Measurements from ENCODE around the gene ZNF148.
A peak's percentile ranks its signal among the peaks of the same experiment; 100 is the strongest.

The ZNF148 gene

GRCh38 chr3:125246237-125246636 is 128.9 kb downstream of the ZNF148 start:
- peaks cover 21% of the 10 kb centered on the region for H3K36me3 Mint-ChIP-seq

GRCh38 chr3:125245521-125245920 is 129.6 kb downstream of the ZNF148 start:
- Mint-ChIP-seq H3K27ac (peak overlapping the region; percentile 21), H3K4me3 (no peak overlapping the region), H3K36me3 (peaks cover 28% of the 10 kb centered on the region), H3K4me1 (peaks cover 20% of the 10 kb centered on the region), H3K9me3 (no peaks in the 10 kb centered on the region)
- no peak for ATAC-seq
- DNase-seq (ENCODE audit: low spot score in 2 of 2): no peak

More at GRCh38 chr3:125246237-125246636, 128.9 kb downstream of the ZNF148 start:
- DNase-seq (ENCODE audit: low spot score in 2 of 2) (no peak), ATAC-seq (no peak)
- Mint-ChIP-seq H3K9me3 (no peaks in the 10 kb centered on the region), H3K4me3 (no peak overlapping the region), H3K27ac (no peak overlapping the region), H3K4me1 (peaks cover 14% of the 10 kb centered on the region)

GRCh38 chr3:125240496-125240895 is 134.6 kb downstream of the ZNF148 start:
- H3K4me3 Mint-ChIP-seq: no peak overlapping the region
- ATAC-seq: no peak
- no peak for DNase-seq (ENCODE audit: low spot score in 2 of 2)
- peaks cover 4% of the 10 kb centered on the region for H3K9me3 Mint-ChIP-seq
- H3K36me3 Mint-ChIP-seq: peaks cover 50% of the 10 kb centered on the region
- peaks cover 23% of the 10 kb centered on the region for H3K4me1 Mint-ChIP-seq
- no peak overlapping the region for H3K27ac Mint-ChIP-seq

- Mint-ChIP-seq H3K36me3 (peaks cover 45% of the 10 kb centered on the region), H3K4me3 (no peak overlapping the region), H3K4me1 (peaks cover 25% of the 10 kb centered on the region), H3K9me3 (peaks cover 4% of the 10 kb centered on the region), H3K27ac (no peak overlapping the region)
- DNase-seq (ENCODE audit: low spot score in 2 of 2) (no peak), ATAC-seq (no peak)
Measured at GRCh38 chr3:125239266-125239665, 135.9 kb downstream of the ZNF148 start.

GRCh38 chr3:125238759-125239158 is 136.4 kb downstream of the ZNF148 start:
- Mint-ChIP-seq H3K4me3 (no peak overlapping the region), H3K27ac (no peak overlapping the region)
- peak; percentile 71 for ATAC-seq

GRCh38 chr3:125236331-125236903 is 138.7 kb downstream of the ZNF148 start:
- no peak for ATAC-seq
- no peak overlapping the region for H3K4me3 Mint-ChIP-seq
- no peak overlapping the region for H3K27ac Mint-ChIP-seq
- DNase-seq (ENCODE audit: low spot score in 2 of 2): no peak
- H3K9me3 Mint-ChIP-seq: peaks cover 4% of the 10 kb centered on the region
- peaks cover 54% of the 10 kb centered on the region for H3K36me3 Mint-ChIP-seq
- peaks cover 36% of the 10 kb centered on the region for H3K4me1 Mint-ChIP-seq

More at GRCh38 chr3:125238759-125239158, 136.4 kb downstream of the ZNF148 start:
- DNase-seq (ENCODE audit: low spot score in 2 of 2): no peak
- Mint-ChIP-seq H3K9me3 (peaks cover 4% of the 10 kb centered on the region), H3K36me3 (peaks cover 47% of the 10 kb centered on the region), H3K4me1 (peaks cover 25% of the 10 kb centered on the region)

GRCh38 chr3:125234831-125235230 is 140.3 kb downstream of the ZNF148 start:
- H3K4me3 Mint-ChIP-seq: no peak overlapping the region
- peaks cover 48% of the 10 kb centered on the region for H3K36me3 Mint-ChIP-seq
- peaks cover 4% of the 10 kb centered on the region for H3K9me3 Mint-ChIP-seq
- no peak overlapping the region for H3K27ac Mint-ChIP-seq
- H3K4me1 Mint-ChIP-seq: peaks cover 30% of the 10 kb centered on the region
- no peak for ATAC-seq
- no peak for DNase-seq (ENCODE audit: low spot score in 2 of 2)

- peaks cover 4% of the 10 kb centered on the region for H3K9me3 Mint-ChIP-seq
- peaks cover 49% of the 10 kb centered on the region for H3K36me3 Mint-ChIP-seq
- H3K4me3 Mint-ChIP-seq: peak overlapping the region; percentile 46
- peak overlapping the region; percentile 91 for H3K27ac Mint-ChIP-seq
- peaks cover 30% of the 10 kb centered on the region for H3K4me1 Mint-ChIP-seq
- DNase-seq (ENCODE audit: low spot score in 2 of 2): no peak
- ATAC-seq: peak; percentile 74
Measured at GRCh38 chr3:125232401-125232800, 142.7 kb downstream of the ZNF148 start.

GRCh38 chr3:125231895-125232294 is 143.2 kb downstream of the ZNF148 start:
- H3K27ac Mint-ChIP-seq: peak overlapping the region; percentile 91
- H3K4me1 Mint-ChIP-seq: peaks cover 26% of the 10 kb centered on the region
- no peak for DNase-seq (ENCODE audit: low spot score in 2 of 2)
- H3K4me3 Mint-ChIP-seq: peak overlapping the region; percentile 46
- H3K9me3 Mint-ChIP-seq: peaks cover 2% of the 10 kb centered on the region
- peak; percentile 98 for ATAC-seq
- peaks cover 48% of the 10 kb centered on the region for H3K36me3 Mint-ChIP-seq

GRCh38 chr3:125229707-125230106 is 145.4 kb downstream of the ZNF148 start:
- no peak for ATAC-seq

GRCh38 chr3:125229168-125229567 is 146.0 kb downstream of the ZNF148 start:
- Mint-ChIP-seq H3K9me3 (no peaks in the 10 kb centered on the region), H3K36me3 (peaks cover 42% of the 10 kb centered on the region), H3K4me1 (peaks cover 18% of the 10 kb centered on the region), H3K4me3 (no peak overlapping the region), H3K27ac (no peak overlapping the region)
- DNase-seq (ENCODE audit: low spot score in 2 of 2) (no peak), ATAC-seq (no peak)

More at GRCh38 chr3:125229707-125230106, 145.4 kb downstream of the ZNF148 start:
- no peak overlapping the region for H3K4me3 Mint-ChIP-seq
- DNase-seq (ENCODE audit: low spot score in 2 of 2): no peak
- H3K9me3 Mint-ChIP-seq: no peaks in the 10 kb centered on the region
- H3K27ac Mint-ChIP-seq: no peak overlapping the region
- H3K36me3 Mint-ChIP-seq: peaks cover 42% of the 10 kb centered on the region
- H3K4me1 Mint-ChIP-seq: peaks cover 18% of the 10 kb centered on the region

- ATAC-seq: no peak
- no peak for DNase-seq (ENCODE audit: low spot score in 2 of 2)
- H3K27ac Mint-ChIP-seq: peak overlapping the region; percentile 17
- no peaks in the 10 kb centered on the region for H3K9me3 Mint-ChIP-seq
- peaks cover 5% of the 10 kb centered on the region for H3K36me3 Mint-ChIP-seq
- no peak overlapping the region for H3K4me3 Mint-ChIP-seq
- H3K4me1 Mint-ChIP-seq: peaks cover 19% of the 10 kb centered on the region
Measured at GRCh38 chr3:125221831-125222230, 153.3 kb downstream of the ZNF148 start.

GRCh38 chr3:125220727-125221429 is 154.2 kb downstream of the ZNF148 start:
- Mint-ChIP-seq H3K4me3 (no peak overlapping the region), H3K36me3 (peaks cover 5% of the 10 kb centered on the region), H3K9me3 (no peaks in the 10 kb centered on the region), H3K27ac (peak overlapping the region; percentile 17), H3K4me1 (peaks cover 19% of the 10 kb centered on the region)
- ATAC-seq: peak; percentile 64
- DNase-seq (ENCODE audit: low spot score in 2 of 2): no peak

- no peak overlapping the region for H3K27ac Mint-ChIP-seq
- H3K4me1 Mint-ChIP-seq: peaks cover 22% of the 10 kb centered on the region
- H3K4me3 Mint-ChIP-seq: no peak overlapping the region
- DNase-seq (ENCODE audit: low spot score in 2 of 2): no peak
- no peaks in the 10 kb centered on the region for H3K9me3 Mint-ChIP-seq
- ATAC-seq: no peak
- peaks cover 5% of the 10 kb centered on the region for H3K36me3 Mint-ChIP-seq
Measured at GRCh38 chr3:125220183-125220582, 154.9 kb downstream of the ZNF148 start.

GRCh38 chr3:125219261-125219701 is 155.8 kb downstream of the ZNF148 start:
- peaks cover 31% of the 10 kb centered on the region for H3K4me1 Mint-ChIP-seq
- no peak overlapping the region for H3K4me3 Mint-ChIP-seq
- ATAC-seq (no peak), DNase-seq (ENCODE audit: low spot score in 2 of 2) (no peak)
- H3K27ac Mint-ChIP-seq: no peak overlapping the region
- peaks cover 5% of the 10 kb centered on the region for H3K36me3 Mint-ChIP-seq
- H3K9me3 Mint-ChIP-seq: no peaks in the 10 kb centered on the region

- Mint-ChIP-seq H3K4me1 (peaks cover 27% of the 10 kb centered on the region), H3K27ac (peak overlapping the region; percentile 4), H3K36me3 (peaks cover 5% of the 10 kb centered on the region), H3K4me3 (no peak overlapping the region), H3K9me3 (no peaks in the 10 kb centered on the region)
- ATAC-seq (peak; percentile 96), DNase-seq (ENCODE audit: low spot score in 2 of 2) (peak in 1 of 2 donors; percentile 38)
Measured at GRCh38 chr3:125214738-125215137, 160.4 kb downstream of the ZNF148 start.

Measured in stimulated activated effector memory CD8-positive, alpha-beta T cell treated with anti-CD3 and anti-CD28 coated beads, Interleukin-12 subunit alpha, Interleukin-12 subunit beta, amount 100 ng/mL, for 72 hours (primary cell).